ENCODE measurements around the gene NCEH1.

NCEH1 gene

GRCh38 chr3:172699031-172699430 is 11.8 kb downstream of the NCEH1 start:
- no peak for TF ChIP-seq ZNF274 (IDR thresholded peaks at IDR 0.05; ENCODE audit: low read depth, low read length)
- H3K4me3 ChIP-seq (ENCODE audit: low read length) = no peak overlapping the region

- no peak for TF ChIP-seq ZNF274 (IDR thresholded peaks at IDR 0.05; ENCODE audit: low read depth, low read length)
- no peak overlapping the region for H3K4me3 ChIP-seq (ENCODE audit: low read length)
Observed at GRCh38 chr3:172698631-172699030, 12.2 kb downstream of the NCEH1 start.

DNA sequence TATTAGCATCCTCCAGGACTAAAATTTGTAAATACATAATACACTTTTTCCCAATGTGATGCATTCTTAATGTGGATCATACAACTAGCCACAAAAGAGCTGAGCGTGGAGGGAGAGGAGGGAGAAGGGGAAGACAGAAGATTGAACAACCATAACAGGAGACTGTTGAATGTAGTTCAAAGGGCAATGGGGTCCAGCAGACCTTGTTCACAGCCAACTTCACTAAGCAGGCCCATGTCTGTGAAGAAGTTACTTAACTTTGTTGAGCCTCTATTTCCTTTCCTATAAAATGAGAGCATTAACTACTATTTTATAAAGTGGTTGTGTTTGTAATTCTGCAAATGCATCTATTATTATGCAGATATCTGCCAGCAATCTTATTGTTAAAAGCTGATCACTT is 13.3 kb downstream of the NCEH1 start:
- no peak overlapping the region for H3K4me3 ChIP-seq (ENCODE audit: low read length)
- TF ChIP-seq ZNF274 (IDR thresholded peaks at IDR 0.05; ENCODE audit: low read depth, low read length) = no peak

DNA sequence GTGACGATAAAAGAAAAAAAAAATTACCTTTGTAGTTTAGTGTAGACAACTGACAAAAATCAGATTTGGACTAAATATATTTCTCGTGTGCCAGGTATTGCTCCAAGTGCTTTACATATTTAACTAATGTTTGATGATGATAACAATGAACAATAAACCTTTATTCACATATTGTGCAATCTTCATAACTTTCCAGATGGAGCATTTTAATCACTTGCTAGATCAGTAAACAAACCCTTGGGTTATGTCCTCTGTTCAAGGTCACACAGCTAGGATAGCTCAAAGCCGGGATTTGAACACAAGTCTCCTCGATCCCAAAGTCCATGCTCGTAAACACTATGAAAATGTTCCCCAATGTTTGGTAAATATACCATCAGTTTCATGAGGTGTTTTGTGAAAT is 14.5 kb downstream of the NCEH1 start:
- no peak for TF ChIP-seq ZNF274 (IDR thresholded peaks at IDR 0.05; ENCODE audit: low read depth, low read length)
- no peak overlapping the region for H3K4me3 ChIP-seq (ENCODE audit: low read length)

DNA sequence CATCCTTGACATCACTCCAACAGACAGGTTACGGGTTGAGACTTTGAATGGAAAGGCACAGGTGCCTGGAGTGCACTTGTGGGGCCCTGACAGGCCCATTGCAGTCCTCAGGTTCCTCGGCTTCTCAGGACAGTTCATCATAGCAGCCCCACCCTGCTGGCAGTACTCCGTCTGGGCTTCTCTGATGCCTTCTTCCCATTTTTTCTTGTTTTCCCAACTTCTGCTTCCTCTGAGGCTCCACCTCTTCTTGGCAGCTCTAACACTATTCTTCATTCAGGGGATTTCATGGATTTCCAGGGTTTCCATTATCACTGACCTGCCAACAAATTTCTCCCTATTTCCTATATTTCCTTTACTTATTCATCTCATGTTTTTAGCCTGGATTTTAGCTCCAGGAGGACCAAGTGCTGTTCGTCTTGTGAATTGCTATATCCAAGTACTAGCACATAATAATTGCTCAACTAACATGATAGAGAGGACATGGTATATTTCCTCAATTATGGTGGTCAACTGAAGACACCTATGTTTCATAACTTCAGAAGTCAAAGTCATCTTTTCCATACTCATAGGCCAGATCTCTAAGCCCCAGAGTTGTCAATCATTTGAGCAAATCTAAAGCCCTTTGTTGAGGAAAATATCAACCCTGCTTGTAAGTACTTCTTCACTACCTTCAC is 16.2 kb downstream of the NCEH1 start:
- no peak overlapping the region for H3K4me3 ChIP-seq (ENCODE audit: low read length)
- no peak for TF ChIP-seq ZNF274 (IDR thresholded peaks at IDR 0.05; ENCODE audit: low read depth, low read length)

- TF ChIP-seq ZNF274 (IDR thresholded peaks at IDR 0.05; ENCODE audit: low read depth, low read length) = no peak
- H3K4me3 ChIP-seq (ENCODE audit: low read length) = peak overlapping the region; percentile 39; the same call in 1 of the 2 replicates
Observed at GRCh38 chr3:172692751-172693338, 18.0 kb downstream of the NCEH1 start.

- no peak for TF ChIP-seq ZNF274 (IDR thresholded peaks at IDR 0.05; ENCODE audit: low read depth, low read length)
- H3K4me3 ChIP-seq (ENCODE audit: low read length) = no peak overlapping the region
Observed at GRCh38 chr3:172690936-172691335, 19.9 kb downstream of the NCEH1 start.

- no peak overlapping the region for H3K4me3 ChIP-seq (ENCODE audit: low read length)
Observed at GRCh38 chr3:172688588-172688987, 22.3 kb downstream of the NCEH1 start.

DNA sequence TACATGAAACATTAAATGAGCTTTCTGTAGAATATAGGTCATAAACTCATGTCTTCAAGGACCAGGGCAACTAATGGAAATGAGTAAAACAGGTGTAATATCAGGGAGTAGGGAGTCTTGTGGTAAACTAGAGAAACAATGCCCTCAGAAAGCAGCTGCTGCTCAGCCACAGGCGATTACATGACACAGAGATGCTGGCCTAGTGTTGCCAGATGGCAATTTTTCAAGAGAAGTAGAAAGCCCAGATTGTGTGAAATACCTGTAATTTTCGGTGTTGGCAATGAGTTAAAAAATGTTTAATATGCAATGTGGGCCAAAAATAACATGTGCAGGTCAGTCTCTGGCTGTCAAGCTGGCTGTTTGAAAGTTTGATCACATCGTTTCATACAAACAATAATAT is 23.4 kb downstream of the NCEH1 start:
- no peak overlapping the region for H3K4me3 ChIP-seq (ENCODE audit: low read length)
- TF ChIP-seq ZNF274 (IDR thresholded peaks at IDR 0.05; ENCODE audit: low read depth, low read length) = no peak

More at GRCh38 chr3:172688588-172688987, 22.3 kb downstream of the NCEH1 start:
- TF ChIP-seq ZNF274 (IDR thresholded peaks at IDR 0.05; ENCODE audit: low read depth, low read length) = no peak

DNA sequence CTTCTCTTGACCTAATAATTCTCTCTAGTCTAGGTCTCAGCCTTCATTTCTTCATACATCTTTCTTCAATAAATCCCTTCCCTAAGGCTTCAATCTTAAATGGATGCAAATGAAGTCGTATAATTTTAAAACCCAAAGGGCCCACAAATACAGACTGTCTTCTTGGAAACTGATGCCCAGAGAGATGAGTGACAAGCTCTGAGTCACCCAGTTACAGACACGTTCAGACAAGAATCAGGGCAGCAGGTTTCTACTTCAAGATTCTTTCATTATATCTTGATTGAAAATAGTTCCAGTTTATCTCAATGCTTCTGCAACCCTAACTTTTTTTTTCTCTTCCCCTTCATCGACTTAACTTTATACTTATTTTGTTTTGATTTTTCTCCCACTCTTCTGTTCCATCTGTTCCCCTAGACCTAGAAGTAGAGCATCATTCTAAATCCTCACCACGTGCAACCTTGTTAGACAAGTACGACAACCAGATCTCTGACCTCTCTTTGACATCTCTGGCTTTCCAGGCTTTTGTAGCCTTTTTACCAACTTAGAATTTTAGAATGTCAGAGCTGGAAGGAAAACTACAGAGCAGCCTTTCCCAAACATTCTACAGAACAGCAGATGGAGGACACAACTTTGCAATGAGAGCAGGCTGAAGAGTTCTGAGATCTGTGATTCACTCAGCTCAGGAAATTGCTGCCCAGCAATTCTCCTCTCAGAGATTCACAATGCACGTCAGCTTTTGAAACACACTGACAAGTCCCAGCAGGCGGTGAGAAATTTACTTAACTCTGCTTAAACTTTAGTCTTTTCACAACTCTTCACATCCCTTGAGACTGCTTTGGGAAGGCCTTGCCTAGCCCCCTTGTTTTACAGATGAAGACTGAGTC is 25.3 kb downstream of the NCEH1 start:
- no peak overlapping the region for H3K4me3 ChIP-seq (ENCODE audit: low read length)
- no peak for TF ChIP-seq ZNF274 (IDR thresholded peaks at IDR 0.05; ENCODE audit: low read depth, low read length)

DNA sequence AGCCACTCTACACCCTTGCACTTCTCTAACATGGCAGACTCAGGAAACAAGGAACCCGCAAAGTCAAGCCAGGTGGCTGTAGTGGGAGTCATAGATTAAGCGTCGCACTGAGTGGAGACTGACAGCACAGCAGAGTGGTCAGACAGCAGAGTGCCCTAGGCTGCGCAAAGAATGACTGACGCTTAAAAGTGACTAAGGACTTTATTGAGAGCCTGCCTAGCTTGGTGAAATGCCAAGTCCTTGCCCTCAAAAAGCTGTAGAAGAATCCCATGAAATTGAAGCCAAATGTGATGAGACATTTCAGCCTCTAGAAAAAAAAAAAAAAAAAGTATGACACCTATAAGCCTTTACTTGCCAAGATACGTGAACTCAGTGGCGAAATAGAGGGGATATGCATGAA is 30.2 kb downstream of the NCEH1 start:
- TF ChIP-seq ZNF274 (IDR thresholded peaks at IDR 0.05; ENCODE audit: low read depth, low read length) = no peak
- no peak overlapping the region for H3K4me3 ChIP-seq (ENCODE audit: low read length)

- no peak overlapping the region for H3K4me3 ChIP-seq (ENCODE audit: low read length)
- no peak for TF ChIP-seq ZNF274 (IDR thresholded peaks at IDR 0.05; ENCODE audit: low read depth, low read length)
Observed at GRCh38 chr3:172679599-172679998, 31.3 kb downstream of the NCEH1 start.

DNA sequence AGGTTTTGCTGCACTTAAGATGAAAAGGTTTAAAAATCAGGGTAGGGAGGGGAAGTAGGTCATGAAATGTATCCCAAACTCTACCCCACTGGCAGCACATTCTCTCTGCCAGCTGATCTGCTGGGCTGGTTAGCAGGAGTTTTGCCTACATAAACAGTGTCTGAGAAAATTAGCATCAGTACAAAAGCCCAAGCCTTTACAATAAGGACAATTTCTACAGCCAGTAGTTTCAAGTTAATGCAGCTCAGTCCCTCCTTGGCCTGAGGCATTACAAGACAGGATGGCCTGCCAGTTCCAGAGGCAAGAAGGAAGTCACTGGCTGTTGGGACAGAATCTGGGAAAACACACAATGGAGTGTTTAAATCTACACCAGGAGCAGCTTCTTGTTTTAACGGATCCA is 32.8 kb downstream of the NCEH1 start:
- no peak for TF ChIP-seq ZNF274 (IDR thresholded peaks at IDR 0.05; ENCODE audit: low read depth, low read length)
- no peak overlapping the region for H3K4me3 ChIP-seq (ENCODE audit: low read length)

- no peak for TF ChIP-seq ZNF274 (IDR thresholded peaks at IDR 0.05; ENCODE audit: low read depth, low read length)
- no peak overlapping the region for H3K4me3 ChIP-seq (ENCODE audit: low read length)
Observed at GRCh38 chr3:172676196-172676922, 34.5 kb downstream of the NCEH1 start.

Measured in GM08714 (cell line).